Measurements from ENCODE around the gene CNNM1.

CNNM1 gene

DNA sequence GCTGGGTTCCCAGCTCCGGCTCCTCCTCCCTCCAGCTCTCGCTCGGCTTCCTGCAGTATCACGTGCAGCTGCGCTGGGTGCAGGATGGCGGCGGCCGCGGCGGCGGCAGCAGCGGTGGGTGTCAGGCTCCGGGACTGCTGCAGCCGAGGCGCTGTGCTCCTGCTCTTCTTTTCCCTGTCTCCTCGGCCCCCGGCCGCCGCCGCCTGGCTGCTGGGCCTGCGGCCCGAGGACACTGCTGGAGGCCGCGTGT lies at the start of gene CNNM1:
TSS of gene CNNM1 (plus strand) at position 53 of the 250 bp plus-strand sequence. CDS start at position 85, 32 bp downstream.
- no peak for DNase-seq (ENCODE audit: low read depth in 2 of 2)

- DNase-seq (ENCODE audit: low read depth in 2 of 2), result no peak
Observed at GRCh38 chr10:99279626-99280111, 49.5 kb upstream of the CNNM1 start.

- DNase-seq (ENCODE audit: low read depth in 2 of 2), result no peak
Observed at GRCh38 chr10:99280472-99280871, 48.7 kb upstream of the CNNM1 start.

- DNase-seq (ENCODE audit: low read depth in 2 of 2), result no peak
Observed at GRCh38 chr10:99285881-99286280, 43.3 kb upstream of the CNNM1 start.

- DNase-seq (ENCODE audit: low read depth in 2 of 2), result no peak
Observed at GRCh38 chr10:99290306-99290705, 38.9 kb upstream of the CNNM1 start.

DNA sequence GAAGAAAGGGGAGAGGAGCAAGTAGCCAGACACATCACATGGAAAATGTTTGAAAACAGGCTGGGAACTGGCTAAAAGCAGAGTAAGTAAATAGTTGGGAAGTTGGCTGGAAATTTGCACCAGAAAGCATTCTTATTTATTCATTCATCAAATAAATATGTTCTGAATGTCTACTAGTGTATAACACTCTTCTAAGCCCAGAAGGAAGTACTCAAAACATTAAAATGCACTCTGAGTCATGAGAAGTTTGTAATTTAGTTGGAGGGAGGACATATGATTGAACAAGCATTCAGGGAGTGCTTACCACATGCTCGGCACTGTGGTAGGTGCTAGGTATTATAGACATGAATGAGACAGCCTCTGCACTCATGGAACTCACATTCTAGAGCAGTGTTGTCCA lies 37.0 kb upstream of the CNNM1 start:
- DNase-seq (ENCODE audit: low read depth in 2 of 2), result no peak

DNA sequence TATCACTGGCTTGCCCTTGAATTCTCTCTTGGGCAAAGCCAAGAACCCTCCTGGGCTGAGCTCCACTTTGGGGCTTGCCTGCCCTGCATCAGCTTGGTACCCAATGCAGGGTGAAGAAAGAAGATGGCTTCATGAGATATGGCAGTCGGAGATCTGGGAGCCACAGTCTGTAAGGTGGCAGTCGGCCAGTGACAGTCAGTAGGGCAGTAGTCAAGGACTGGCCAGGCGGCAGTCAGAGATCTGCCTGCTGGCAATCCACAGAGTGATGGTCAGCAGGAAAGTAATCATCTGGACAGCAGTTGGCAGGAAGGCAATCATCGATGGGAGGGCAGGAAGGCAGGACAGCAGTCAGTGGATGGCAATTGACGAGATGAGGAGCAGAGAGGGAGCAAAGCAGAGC lies 32.6 kb upstream of the CNNM1 start:
- DNase-seq (ENCODE audit: low read depth in 2 of 2), result no peak

GRCh38 chr10:99297033-99297432 lies 32.1 kb upstream of the CNNM1 start:
- DNase-seq (ENCODE audit: low read depth in 2 of 2), result no peak

DNA sequence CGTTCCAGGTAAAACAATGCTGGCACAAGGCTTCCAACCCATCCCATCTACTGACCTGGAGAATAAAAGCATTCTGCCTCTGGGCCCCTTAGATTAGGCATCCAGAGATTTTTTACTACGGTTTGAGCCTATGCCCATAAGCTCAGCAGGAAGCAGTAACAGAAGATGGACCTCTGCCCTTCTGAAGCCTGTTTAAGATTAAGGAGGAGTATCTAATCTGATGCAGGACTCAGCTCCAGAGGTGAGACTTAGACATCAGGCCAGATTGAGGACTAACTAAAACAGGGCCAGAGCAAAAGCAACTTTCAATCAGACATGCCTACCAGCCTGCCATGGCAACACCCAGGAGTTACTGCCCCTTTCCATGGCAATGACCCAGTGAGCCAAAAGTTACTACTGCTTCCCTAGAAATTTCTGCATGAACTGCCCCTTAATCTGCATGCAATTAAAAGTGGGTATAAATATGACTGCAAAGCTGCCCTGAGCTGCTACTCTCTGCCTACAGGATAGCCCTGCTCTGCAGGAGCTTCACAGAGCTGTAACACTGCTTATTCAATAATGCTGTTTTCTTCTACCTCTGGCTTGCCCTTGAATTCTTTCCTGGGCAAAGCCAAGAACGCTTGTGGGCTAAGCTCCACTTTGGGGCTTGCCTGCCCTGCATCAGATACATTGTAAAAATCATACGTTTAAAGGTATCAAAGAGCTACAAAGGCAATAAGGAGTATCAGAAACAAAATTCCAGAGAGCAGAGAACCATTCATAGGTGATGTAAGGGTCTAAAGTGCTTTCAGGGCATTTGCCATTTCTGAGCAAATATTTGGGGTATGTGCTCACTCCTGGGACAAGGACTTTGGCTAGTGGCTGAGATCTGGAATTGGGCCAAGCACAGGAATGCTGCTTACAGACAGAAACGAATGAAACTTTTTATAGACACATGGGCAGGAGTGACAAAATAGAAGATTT lies 25.0 kb upstream of the CNNM1 start:
- DNase-seq (ENCODE audit: low read depth in 2 of 2), result no peak

- DNase-seq (ENCODE audit: low read depth in 2 of 2), result no peak
Observed at GRCh38 chr10:99304862-99305229, 24.3 kb upstream of the CNNM1 start.

DNA sequence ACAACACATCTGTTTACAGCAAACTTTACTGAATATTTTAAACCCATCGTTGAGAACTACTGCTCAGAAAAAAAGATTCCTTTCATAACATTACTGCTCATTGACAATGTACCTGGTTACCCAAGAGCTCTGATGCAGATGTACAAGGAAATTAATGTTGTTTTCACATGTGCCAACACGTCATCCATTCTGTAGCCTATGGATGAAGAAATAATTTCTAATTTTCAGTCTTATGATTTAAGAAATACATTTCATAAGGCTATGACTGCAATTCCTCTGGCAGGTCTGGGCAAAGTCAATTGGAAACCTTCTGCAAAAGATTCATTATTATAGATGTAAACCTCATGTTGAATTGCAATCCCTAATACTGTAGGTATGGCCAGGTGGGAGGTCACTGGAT lies 16.7 kb upstream of the CNNM1 start:
- DNase-seq (ENCODE audit: low read depth in 2 of 2), result no peak

GRCh38 chr10:99315853-99316252 lies 13.3 kb upstream of the CNNM1 start:
- no peak for DNase-seq (ENCODE audit: low read depth in 2 of 2)

DNA sequence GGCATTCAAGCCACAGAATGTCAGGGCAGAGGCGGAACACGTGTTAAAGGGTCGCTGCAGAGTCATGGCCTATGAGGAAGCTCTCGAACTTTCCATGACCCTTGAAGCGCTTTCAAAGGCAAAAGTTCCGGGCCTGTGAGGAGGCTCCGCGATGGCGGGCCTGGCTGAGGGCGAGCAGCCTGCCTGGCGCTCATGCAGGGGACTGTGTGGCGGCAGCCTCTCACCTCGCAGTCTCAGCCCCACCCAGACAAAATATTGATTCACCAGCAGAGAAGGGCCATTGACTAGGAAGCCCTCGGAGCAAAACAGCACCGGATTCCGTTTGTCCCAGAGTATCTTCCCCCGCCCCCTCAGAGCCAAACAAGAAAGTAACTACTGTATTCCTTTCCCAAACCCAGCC lies 12.8 kb upstream of the CNNM1 start:
- DNase-seq (ENCODE audit: low read depth in 2 of 2), result no peak

- no peak for DNase-seq (ENCODE audit: low read depth in 2 of 2)
Observed at GRCh38 chr10:99318048-99318447, 11.1 kb upstream of the CNNM1 start.

GRCh38 chr10:99318475-99318874 lies 10.7 kb upstream of the CNNM1 start:
- DNase-seq (ENCODE audit: low read depth in 2 of 2), result no peak

- no peak for DNase-seq (ENCODE audit: low read depth in 2 of 2)
Observed at GRCh38 chr10:99325281-99325680, 3.9 kb upstream of the CNNM1 start.

DNA sequence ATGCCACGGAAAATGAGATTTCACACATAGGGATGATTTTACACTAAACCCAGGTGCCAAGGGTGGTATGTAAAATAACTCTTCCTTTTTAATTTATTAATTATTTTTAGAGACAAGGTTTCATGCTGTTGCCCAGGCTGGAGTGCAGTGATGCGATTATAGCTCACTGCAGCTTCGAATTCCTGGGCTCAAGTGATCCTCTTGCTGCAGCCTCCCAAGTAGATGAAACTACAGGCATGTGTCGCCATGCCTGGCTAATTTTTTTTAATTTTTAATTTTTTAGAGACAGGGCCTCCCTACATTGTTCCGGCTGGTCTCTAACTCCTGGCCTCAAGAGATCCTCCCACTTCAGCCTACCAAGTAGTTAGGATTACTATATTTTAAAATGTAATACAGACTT lies 2.3 kb upstream of the CNNM1 start:
- DNase-seq (ENCODE audit: low read depth in 2 of 2), result no peak

DNA sequence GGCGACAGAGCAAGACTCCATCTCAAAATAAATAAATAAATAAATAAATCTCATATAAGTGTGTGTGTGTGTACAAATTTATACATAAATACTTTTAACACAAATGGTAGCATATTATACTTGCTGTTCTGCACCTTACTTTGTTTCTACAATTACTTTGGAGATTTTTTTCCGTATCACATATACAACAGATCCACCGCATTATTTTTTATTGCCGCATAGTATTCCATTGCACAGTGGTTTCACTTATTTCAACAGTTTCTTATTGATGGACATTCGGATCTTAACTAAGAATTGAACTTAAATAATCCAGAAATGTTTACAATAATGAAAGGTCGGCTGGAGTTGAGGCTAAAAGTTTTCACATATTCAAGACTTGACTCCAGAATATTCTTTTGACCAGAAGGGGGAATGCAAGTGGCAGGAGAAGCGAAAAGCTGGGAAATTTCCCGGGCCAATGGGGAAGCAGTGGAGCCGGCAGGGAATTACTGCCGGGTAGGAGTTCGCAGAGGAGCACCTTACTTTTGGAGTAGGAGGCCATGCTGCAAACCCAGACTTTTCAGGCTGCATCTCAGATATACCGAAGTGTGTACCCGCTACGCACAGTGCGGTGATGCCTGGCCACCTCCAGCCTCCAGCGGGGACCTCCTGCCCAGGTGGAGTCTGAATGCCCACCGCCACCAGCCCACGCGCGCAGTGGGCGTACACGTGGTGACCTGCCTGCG lies 415 bp upstream of the CNNM1 start:
- DNase-seq (ENCODE audit: low read depth in 2 of 2), result no peak

GRCh38 chr10:99329554-99330346 lies 594 bp downstream of the CNNM1 start:
- no peak for DNase-seq (ENCODE audit: low read depth in 2 of 2)

- DNase-seq (ENCODE audit: low read depth in 2 of 2), result no peak
Observed at GRCh38 chr10:99330347-99330924, 1.3 kb downstream of the CNNM1 start.

GRCh38 chr10:99331207-99331803 lies 2.1 kb downstream of the CNNM1 start:
- DNase-seq (ENCODE audit: low read depth in 2 of 2), result no peak

All from stimulated activated CD8-positive, alpha-beta memory T cell treated with anti-CD3 and anti-CD28 coated beads, Interleukin-15, amount 100 ng/mL, for 4 hours (primary cell).